CD4-positive, alpha-beta T cell treated with Interleukin-6 at 100 ng/mL for 8 hours (primary cell): Measurements from ENCODE around the gene CACNA1C.

Experiments
- DNase-seq: peaks from one replicate; pipeline ENCODE4 v3.0.0-alpha.2; 2020; ENCODE audit warnings: mixed read lengths, low spot score

CACNA1C gene

GRCh38 chr12:2298556-2299200 is 245.9 kb downstream of the CACNA1C start:
- DNase-seq = no peak

- no peak for DNase-seq
Observed at GRCh38 chr12:2299206-2299605, 246.4 kb downstream of the CACNA1C start.

GRCh38 chr12:2300168-2300567 is 247.4 kb downstream of the CACNA1C start:
- no peak for DNase-seq

- no peak for DNase-seq
Observed at GRCh38 chr12:2300886-2301285, 248.1 kb downstream of the CACNA1C start.

- no peak for DNase-seq
Observed at GRCh38 chr12:2301531-2302461, 249.0 kb downstream of the CACNA1C start.

GRCh38 chr12:2302711-2303580 is 250.2 kb downstream of the CACNA1C start:
- no peak for DNase-seq

- DNase-seq = no peak
Observed at GRCh38 chr12:2304223-2304622, 251.4 kb downstream of the CACNA1C start.

GRCh38 chr12:2306012-2306411 is 253.2 kb downstream of the CACNA1C start:
- DNase-seq = no peak

GRCh38 chr12:2306735-2307134 is 253.9 kb downstream of the CACNA1C start:
- no peak for DNase-seq

GRCh38 chr12:2307550-2307949 is 254.8 kb downstream of the CACNA1C start:
- no peak for DNase-seq

GRCh38 chr12:2309647-2310046 is 256.9 kb downstream of the CACNA1C start:
- DNase-seq = no peak

- no peak for DNase-seq
Observed at GRCh38 chr12:2311020-2311778, 258.4 kb downstream of the CACNA1C start.

GRCh38 chr12:2312175-2312574 is 259.4 kb downstream of the CACNA1C start:
- DNase-seq = no peak

GRCh38 chr12:2312770-2313169 is 260.0 kb downstream of the CACNA1C start:
- no peak for DNase-seq

GRCh38 chr12:2314492-2314891 is 261.7 kb downstream of the CACNA1C start:
- no peak for DNase-seq

GRCh38 chr12:2317772-2318171 is 265.0 kb downstream of the CACNA1C start:
- DNase-seq = no peak

- no peak for DNase-seq
Observed at GRCh38 chr12:2318286-2318685, 265.5 kb downstream of the CACNA1C start.

- DNase-seq = no peak
Observed at GRCh38 chr12:2319136-2319535, 266.3 kb downstream of the CACNA1C start.

GRCh38 chr12:2319737-2320506 is 267.1 kb downstream of the CACNA1C start:
- DNase-seq = no peak

GRCh38 chr12:2320841-2321240 is 268.1 kb downstream of the CACNA1C start:
- no peak for DNase-seq
